K562 (cell line): Measurements from ENCODE around the gene A1BG. TPM values are rescaled to one million over a fixed set of nuclear protein-coding genes. Genes with fewer than 3 reads are reported as not detected.
A peak's percentile ranks its signal among the peaks of the same experiment; 100 is the strongest.

Experiments
- ATAC-seq: fragments of 200-7000 bp; cut with Tn5 transposase; 3 replicates; pipeline ENCODE4 v1.9.1; 2020; ENCODE audit warnings: moderate library complexity
- BruUV-seq: library from RNA; stranded (reverse); fragments of 400-500 nt; replicated peaks from 2 replicates; lab custom pipeline; 2021; lab: Mats Ljungman, UMichigan
- CTCF ChIA-PET: fragments of 300-600 bp; formaldehyde crosslinking; extraction: SDS; loops from one replicate; lab custom pipeline; 2021; ENCODE audit warnings: low intra/inter-chr PET ratio; lab: Yijun Ruan, JAX
- POLR2A ChIA-PET: fragments of 300-600, 350-650 bp; sonication (Branson Sonifier 250); formaldehyde crosslinking; extraction: SDS; loops from one replicate; lab custom pipeline; 2021; ENCODE audit warnings: antibody characterized with exemption, inconsistent platforms; lab: Yijun Ruan, JAX
- DNase-seq, 4 experiments: peaks; one replicate each; pipeline versions ENCODE4 v3.0.0 to v3.0.0-alpha.2; 2011 to 2018; ENCODE audit warnings: low spot score in 3 of 4, mixed read lengths in 3 of 4; ENCODE audit errors: extremely low read depth in 1 of 4
- FAIRE-seq: peaks from 2 replicates; lab custom pipeline; 2011; peaks lifted over from hg19 to GRCh38; lab: Jason Lieb, UNC
- H2AFZ ChIP-seq: 2 replicates; pipeline ENCODE4 v1.6.0; 2011; ENCODE audit warnings: low read depth, low read length, control low read depth, inconsistent platforms
- H3K27ac ChIP-seq: fragments of 200-600 bp; 3 replicates; pipeline ENCODE4 v1.8.0; 2011; ENCODE audit warnings: low read depth, mild to moderate bottlenecking, control low read depth, inconsistent platforms, low read length, moderate library complexity, mixed read lengths; ENCODE audit errors: extremely low read depth
- H3K27me3 ChIP-seq, 2 experiments: fragments of 300-600 bp in 1 of 2; 2 replicates in 1 of 2; 3 replicates in 1 of 2; pipeline versions ENCODE4 v1.6.0 to v1.8.0; 2011; ENCODE audit warnings: inconsistent platforms in 2 of 2, low read length in 2 of 2, mild to moderate bottlenecking in 1 of 2, mixed read lengths in 1 of 2, moderate library complexity in 1 of 2; ENCODE audit not compliant: control insufficient read depth in 2 of 2, insufficient read depth in 2 of 2
- H3K36me3 ChIP-seq: fragments of 300-600 bp; 3 replicates; pipeline ENCODE4 v1.8.0; 2011; ENCODE audit warnings: mild to moderate bottlenecking, low read length, inconsistent platforms; ENCODE audit not compliant: control insufficient read depth, insufficient read depth
- H3K4me1 ChIP-seq, 2 experiments: fragments of 200-600 bp in 1 of 2; replicated peaks in 1 of 2; 2 replicates in 1 of 2; 3 replicates in 1 of 2; pipeline versions ENCODE4 v1.5.1 to v1.8.0; 2011; ENCODE audit warnings: inconsistent platforms in 2 of 2, low read length in 2 of 2, mild to moderate bottlenecking in 1 of 2, mixed read lengths in 1 of 2, moderate library complexity in 1 of 2; ENCODE audit not compliant: control insufficient read depth in 2 of 2, insufficient read depth in 2 of 2
- H3K4me2 ChIP-seq: 2 replicates; pipeline ENCODE4 v1.6.1; 2011; ENCODE audit warnings: low read length, control low read depth, inconsistent platforms, mixed read lengths; ENCODE audit not compliant: insufficient read depth
- H3K4me3 ChIP-seq: fragments of 200-600 bp; sonication (generic), shearing (Covaris generic); 2 replicates; pipeline ENCODE4 v1.5.1; 2016; ENCODE audit warnings: control low read depth, inconsistent platforms
- H3K79me2 ChIP-seq: fragments of 200-600 bp; 3 replicates; pipeline ENCODE4 v1.8.0; 2011; ENCODE audit warnings: low read length, inconsistent platforms; ENCODE audit not compliant: control insufficient read depth, insufficient read depth
- H3K9ac ChIP-seq, 2 experiments: 2 replicates each; pipeline versions ENCODE4 v1.6.0 to v1.6.1; 2011; ENCODE audit warnings: low read depth in 2 of 2, low read length in 2 of 2, control low read depth in 1 of 2, inconsistent platforms in 1 of 2, mild to moderate bottlenecking in 1 of 2, mixed read lengths in 1 of 2; ENCODE audit not compliant: insufficient read depth in 1 of 2
- H3K9me1 ChIP-seq: one replicate; pipeline ENCODE4 v1.6.0; 2011; ENCODE audit warnings: inconsistent platforms, mild to moderate bottlenecking, low read length, moderate library complexity; ENCODE audit not compliant: control insufficient read depth, insufficient read depth
- H3K9me3 ChIP-seq: replicated peaks from 2 replicates; pipeline ENCODE4 v1.5.1; 2011; ENCODE audit warnings: low read depth, low read length, inconsistent platforms; ENCODE audit not compliant: control insufficient read depth, insufficient read depth
- H4K20me1 ChIP-seq: replicated peaks from 2 replicates; pipeline ENCODE4 v1.6.1; 2011; ENCODE audit warnings: low read length, inconsistent platforms, mixed read lengths; ENCODE audit not compliant: control insufficient read depth, insufficient read depth
- BHLHE40 ChIP-seq: IDR thresholded peaks from 2 replicates; pipeline ENCODE4 v1.6.1; 2011; ENCODE audit warnings: low read length, improper control_type of control experiment
- CHD2 ChIP-seq: IDR thresholded peaks from 2 replicates; pipeline ENCODE4 v1.6.1; 2011; ENCODE audit warnings: low read depth, low read length
- DIDO1 ChIP-seq: fragments of 450-650 bp; IDR thresholded peaks from 2 replicates; pipeline ENCODE4 v1.6.1; 2016; ENCODE audit warnings: low read depth, missing biosample characterization, missing genetic modification characterization
- E2F3 ChIP-seq: fragments of 250-450 bp; sonication (Bioruptor Pico); IDR thresholded peaks from 2 replicates; pipeline ENCODE4 v1.4.0; 2020; ENCODE audit warnings: mild to moderate bottlenecking
- ETV1 ChIP-seq: fragments of 450-650 bp; conservative IDR thresholded peaks from 2 replicates; pipeline ENCODE4 v1.6.1; 2016; ENCODE audit warnings: missing genetic modification characterization, control low read depth, low read depth, missing compliant biosample characterization
- GABPA ChIP-seq: fragments of 200-800 bp; sonication (Bioruptor generic); conservative IDR thresholded peaks from 2 replicates; pipeline ENCODE4 v1.6.1; 2016; ENCODE audit warnings: low read depth, missing genetic modification characterization, missing compliant biosample characterization
- HDAC6 ChIP-seq: IDR thresholded peaks from 2 replicates; pipeline ENCODE4 v1.6.1; 2012; ENCODE audit warnings: low read depth, mild to moderate bottlenecking, control low read depth, inconsistent platforms, low read length, moderate library complexity
- IRF2 ChIP-seq: sonication (generic); formaldehyde crosslinking; IDR thresholded peaks from 2 replicates; pipeline ENCODE4 v1.8.1; 2022; ENCODE audit warnings: mild to moderate bottlenecking, missing genetic modification reagents
- JUN ChIP-seq, 2 experiments: sonication (generic) in 1 of 2; formaldehyde crosslinking in 1 of 2; IDR thresholded peaks; 2 replicates each; pipeline versions ENCODE4 v1.6.1 to v1.8.0; 2012 to 2022; ENCODE audit warnings: borderline replicate concordance in 2 of 2, mild to moderate bottlenecking in 2 of 2, improper control_type of control experiment in 1 of 2, low read depth in 1 of 2, low read length in 1 of 2, missing genetic modification reagents in 1 of 2
- NFIX ChIP-seq: fragments of 250-450 bp; sonication (Bioruptor Pico); IDR thresholded peaks from 2 replicates; pipeline ENCODE4 v1.4.0; 2020; ENCODE audit warnings: low read depth, mild to moderate bottlenecking, moderate library complexity
- RBBP5 ChIP-seq: fragments of 200-600 bp; sonication (generic); IDR thresholded peaks from 2 replicates; pipeline ENCODE4 v1.6.1; 2012; ENCODE audit warnings: borderline replicate concordance, mild to moderate bottlenecking, low read length, control low read depth, inconsistent platforms; ENCODE audit not compliant: insufficient read depth, poor library complexity, severe bottlenecking
- SMAD4 ChIP-seq: fragments of 250-450 bp; sonication (Bioruptor Pico); conservative IDR thresholded peaks from 2 replicates; pipeline ENCODE4 v1.8.0; 2021; ENCODE audit warnings: inconsistent platforms, mild to moderate bottlenecking, moderate library complexity
- YBX1 ChIP-seq: fragments of 450-650 bp; IDR thresholded peaks from 2 replicates; pipeline ENCODE4 v1.7.1; 2016; ENCODE audit warnings: mild to moderate bottlenecking
- WGBS: fragments of 100-300 bp; shearing (Covaris generic); methylation state at CpG from one replicate; pipeline ENCODE4 v1.1.6; 2016; ENCODE audit warnings: low coverage, mixed read lengths; ENCODE audit not compliant: insufficient coverage; ENCODE audit errors: missing lambda C conversion rate; 5-methylcytosine and 5-hydroxymethylcytosine counted together
- in situ Hi-C: fragments of 300-500 bp; cut with MboI; formaldehyde crosslinking; loops from 4 replicates; pipeline ENCODE4 v1.15.0; 2018; ENCODE audit warnings: inconsistent platforms, mixed read lengths
- intact Hi-C: fragments of 100-400 bp; cut with micrococcal nuclease; formaldehyde crosslinking; loops from 2 replicates; pipeline ENCODE4 v1.14.2; 2022
- polyA plus RNA-seq, 8 experiments: library from polyadenylated mRNA; depleted of rRNA in 4 of 8; stranded (reverse) in 5 of 8; unstranded in 3 of 8; fragments of >200 nt; fragmentation: Nextera tagmentation in 2 of 8; fragmentation: Illumina TruSeq in 1 of 8; extraction: Ambion mirVana in 2 of 8; extraction: Trizol in 1 of 8; gene quantifications; 2 replicates each; pipeline versions ENCODE4 v1.2.1 to v1.2.3, GENCODE V29; 2011 to 2014; ENCODE audit warnings: inconsistent platforms in 1 of 8, missing spikeins in 1 of 8
- total RNA-seq, 7 experiments: library from RNA; depleted of rRNA in 6 of 7; stranded (reverse); fragments of >200 nt in 6 of 7; fragmentation: Illumina TruSeq in 2 of 7; extraction: Trizol in 2 of 7; gene quantifications; 2 replicates each; pipeline versions ENCODE4 v1.2.1 to v1.2.3, GENCODE V29; 2011 to 2021; ENCODE audit warnings: low replicate concordance in 1 of 7
- TF ChIP-seq, protein P1 (sequence below): sonication (generic); formaldehyde crosslinking; IDR thresholded peaks from 2 replicates; pipeline ENCODE4 v1.8.1; 2023; ENCODE audit warnings: missing genetic modification reagents, mild to moderate bottlenecking, borderline replicate concordance
- TF ChIP-seq, protein P2 (sequence below): fragments of 250-450 bp; sonication (Bioruptor Pico); IDR thresholded peaks from 2 replicates; pipeline ENCODE4 v1.5.0; 2020; ENCODE audit warnings: mild to moderate bottlenecking, borderline replicate concordance

The A1BG gene
- total and polyA plus RNA-seq, 9 of the 15 experiments (the other 6 are each of a cell fraction or from before 2014, with no cell fraction given), result 0.10 to 19.8 (median 2.6) TPM

DNA sequence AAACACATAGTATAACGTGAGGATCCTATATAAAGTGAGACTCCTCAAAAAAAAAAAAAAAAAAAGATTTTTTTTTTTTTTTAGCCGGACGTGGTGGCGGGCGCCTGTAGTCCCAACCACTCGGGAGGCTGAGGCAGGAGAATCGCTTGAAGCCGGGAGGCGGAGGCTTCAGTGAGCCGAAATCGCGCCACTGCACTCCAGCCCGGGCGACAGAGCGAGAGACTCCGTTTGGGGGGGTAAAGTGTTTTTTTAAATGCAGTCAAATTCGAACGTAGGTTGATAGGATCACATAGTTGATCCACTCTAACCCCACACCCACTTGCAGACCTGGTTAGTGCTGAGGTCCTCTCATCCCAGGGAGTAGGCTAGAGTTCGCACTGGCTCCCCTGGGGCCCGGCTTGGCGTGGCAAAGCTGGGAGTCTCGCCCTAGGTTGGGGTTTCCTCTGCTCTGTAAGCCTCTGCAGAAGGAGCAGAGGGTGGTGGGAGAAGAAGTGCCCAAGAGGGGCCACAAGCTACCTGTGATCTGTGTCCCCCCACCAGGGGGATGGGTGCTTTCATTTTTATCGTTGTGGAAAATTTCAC lies 48.6 kb upstream of the A1BG start:
- CTCF ChIA-PET, result no interaction called here
- BruUV-seq, result TSS peak; percentile 64
- peak overlapping the region; percentile 70 to 91 for H3K9ac ChIP-seq
- peak overlapping the region; percentile 72 for H3K4me3 ChIP-seq
- DNase-seq, result peak in 2 of 4 experiments; percentile 12 to 16
- no peaks in the 10 kb centered on the region for H4K20me1 ChIP-seq
- no peaks in the 10 kb centered on the region for H3K9me1 ChIP-seq
- POLR2A ChIA-PET, result no interaction called here
- no peaks in the 10 kb centered on the region for H3K9me3 ChIP-seq
- H3K27me3 ChIP-seq, result no peaks in the 10 kb centered on the region
- peak overlapping the region; percentile 70 for H3K27ac ChIP-seq
- peak overlapping the region; percentile 82 for H3K4me2 ChIP-seq
- H3K79me2 ChIP-seq, result peaks cover 32% of the 10 kb centered on the region
- peak overlapping the region; percentile 84; the same call in 1 of the 2 replicates for H2AFZ ChIP-seq
- no peak for FAIRE-seq
- 3% methylated on average over 23 of the region's 23 CpGs for WGBS
- H3K36me3 ChIP-seq, result peaks cover 7% of the 10 kb centered on the region; the same call in 2 of the 3 replicates
- H3K4me1 ChIP-seq, result peaks cover 31 to 53% of the 10 kb centered on the region in 2 experiments
- intact Hi-C loops (loop anchor here (2.0 to 10.0 kb wide), 2 partner anchors 177 to 219 kb away; partner anchors contain the start of genes ZNF274 and ZNF544), in situ Hi-C loops (no loop called here)
- ATAC-seq, result peak; percentile 1; the same call in 1 of the 3 replicates
- TF ChIP-seq SMAD4 (CRISPR knock-in tag), result 0 out of 2 replicates have a peak, but pooled peaks have one; percentile 27
- no peak for TF ChIP-seq RBBP5
- no peak for TF ChIP-seq HDAC6
- no peak for TF ChIP-seq IRF2 (CRISPR knock-in tag)
- TF ChIP-seq, protein P1, sequence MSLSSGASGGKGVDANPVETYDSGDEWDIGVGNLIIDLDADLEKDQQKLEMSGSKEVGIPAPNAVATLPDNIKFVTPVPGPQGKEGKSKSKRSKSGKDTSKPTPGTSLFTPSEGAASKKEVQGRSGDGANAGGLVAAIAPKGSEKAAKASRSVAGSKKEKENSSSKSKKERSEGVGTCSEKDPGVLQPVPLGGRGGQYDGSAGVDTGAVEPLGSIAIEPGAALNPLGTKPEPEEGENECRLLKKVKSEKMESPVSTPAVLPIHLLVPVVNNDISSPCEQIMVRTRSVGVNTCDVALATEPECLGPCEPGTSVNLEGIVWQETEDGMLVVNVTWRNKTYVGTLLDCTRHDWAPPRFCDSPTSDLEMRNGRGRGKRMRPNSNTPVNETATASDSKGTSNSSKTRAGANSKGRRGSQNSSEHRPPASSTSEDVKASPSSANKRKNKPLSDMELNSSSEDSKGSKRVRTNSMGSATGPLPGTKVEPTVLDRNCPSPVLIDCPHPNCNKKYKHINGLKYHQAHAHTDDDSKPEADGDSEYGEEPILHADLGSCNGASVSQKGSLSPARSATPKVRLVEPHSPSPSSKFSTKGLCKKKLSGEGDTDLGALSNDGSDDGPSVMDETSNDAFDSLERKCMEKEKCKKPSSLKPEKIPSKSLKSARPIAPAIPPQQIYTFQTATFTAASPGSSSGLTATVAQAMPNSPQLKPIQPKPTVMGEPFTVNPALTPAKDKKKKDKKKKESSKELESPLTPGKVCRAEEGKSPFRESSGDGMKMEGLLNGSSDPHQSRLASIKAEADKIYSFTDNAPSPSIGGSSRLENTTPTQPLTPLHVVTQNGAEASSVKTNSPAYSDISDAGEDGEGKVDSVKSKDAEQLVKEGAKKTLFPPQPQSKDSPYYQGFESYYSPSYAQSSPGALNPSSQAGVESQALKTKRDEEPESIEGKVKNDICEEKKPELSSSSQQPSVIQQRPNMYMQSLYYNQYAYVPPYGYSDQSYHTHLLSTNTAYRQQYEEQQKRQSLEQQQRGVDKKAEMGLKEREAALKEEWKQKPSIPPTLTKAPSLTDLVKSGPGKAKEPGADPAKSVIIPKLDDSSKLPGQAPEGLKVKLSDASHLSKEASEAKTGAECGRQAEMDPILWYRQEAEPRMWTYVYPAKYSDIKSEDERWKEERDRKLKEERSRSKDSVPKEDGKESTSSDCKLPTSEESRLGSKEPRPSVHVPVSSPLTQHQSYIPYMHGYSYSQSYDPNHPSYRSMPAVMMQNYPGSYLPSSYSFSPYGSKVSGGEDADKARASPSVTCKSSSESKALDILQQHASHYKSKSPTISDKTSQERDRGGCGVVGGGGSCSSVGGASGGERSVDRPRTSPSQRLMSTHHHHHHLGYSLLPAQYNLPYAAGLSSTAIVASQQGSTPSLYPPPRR, result no peak
- no peak for TF ChIP-seq CHD2
- no peak for TF ChIP-seq BHLHE40
- 0 out of 2 replicates have a peak, but pooled peaks have one; percentile 33 for TF ChIP-seq E2F3 (CRISPR knock-in tag)
- TF ChIP-seq, protein P2, sequence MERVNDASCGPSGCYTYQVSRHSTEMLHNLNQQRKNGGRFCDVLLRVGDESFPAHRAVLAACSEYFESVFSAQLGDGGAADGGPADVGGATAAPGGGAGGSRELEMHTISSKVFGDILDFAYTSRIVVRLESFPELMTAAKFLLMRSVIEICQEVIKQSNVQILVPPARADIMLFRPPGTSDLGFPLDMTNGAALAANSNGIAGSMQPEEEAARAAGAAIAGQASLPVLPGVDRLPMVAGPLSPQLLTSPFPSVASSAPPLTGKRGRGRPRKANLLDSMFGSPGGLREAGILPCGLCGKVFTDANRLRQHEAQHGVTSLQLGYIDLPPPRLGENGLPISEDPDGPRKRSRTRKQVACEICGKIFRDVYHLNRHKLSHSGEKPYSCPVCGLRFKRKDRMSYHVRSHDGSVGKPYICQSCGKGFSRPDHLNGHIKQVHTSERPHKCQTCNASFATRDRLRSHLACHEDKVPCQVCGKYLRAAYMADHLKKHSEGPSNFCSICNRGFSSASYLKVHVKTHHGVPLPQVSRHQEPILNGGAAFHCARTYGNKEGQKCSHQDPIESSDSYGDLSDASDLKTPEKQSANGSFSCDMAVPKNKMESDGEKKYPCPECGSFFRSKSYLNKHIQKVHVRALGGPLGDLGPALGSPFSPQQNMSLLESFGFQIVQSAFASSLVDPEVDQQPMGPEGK, result no peak
- TF ChIP-seq JUN (IDR thresholded peaks at IDR 0.05; ENCODE audit: borderline replicate concordance, low read depth, low read length), result no peak
- no peak for TF ChIP-seq JUN (CRISPR knock-in tag; IDR thresholded peaks at IDR 0.05; ENCODE audit: borderline replicate concordance)
- no peak for TF ChIP-seq NFIX (CRISPR knock-in tag)
- no peak for TF ChIP-seq ETV1 (tag)
- no peak for TF ChIP-seq YBX1
- 0 out of 2 replicates have a peak, but pooled peaks have one; percentile 23 for TF ChIP-seq GABPA
- TF ChIP-seq DIDO1 (tag), result no peak
